22Rv1 (cell line): ENCODE data around the gene MMP24.

ENCODE experiments used
- ZFX ChIP-seq: fragments of 450-650 bp; IDR thresholded peaks from 2 replicates; pipeline ENCODE4 v1.6.1; 2017; ENCODE audit warnings: antibody characterized with exemption, borderline replicate concordance
- TF ChIP-seq, protein P1 (sequence below): fragments of 450-650 bp; IDR thresholded peaks from 2 replicates; pipeline ENCODE4 v1.5.1; 2017; ENCODE audit warnings: mild to moderate bottlenecking

DNA sequence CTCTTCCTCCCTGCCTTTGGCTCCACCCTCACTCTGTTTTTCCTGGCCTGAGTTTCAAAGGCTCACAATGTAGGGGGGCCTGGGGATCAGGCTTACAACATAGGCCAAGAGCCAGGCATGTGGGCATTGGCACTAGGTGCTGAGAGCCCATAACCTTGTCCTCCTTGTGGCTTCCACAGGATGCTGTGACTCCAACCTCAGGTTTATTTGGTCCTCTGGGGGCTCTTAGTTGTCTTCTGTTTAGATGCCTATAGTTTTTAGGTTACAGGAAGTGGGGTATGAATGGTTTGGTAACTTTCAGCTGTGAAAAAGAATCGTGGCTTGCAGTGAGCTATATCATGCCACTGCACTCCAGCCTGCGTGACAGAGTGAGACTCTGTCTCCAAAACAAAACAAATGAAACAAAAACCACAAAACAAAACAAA lies 25.6 kb downstream of the MMP24 start:
- TF ChIP-seq, protein P1, sequence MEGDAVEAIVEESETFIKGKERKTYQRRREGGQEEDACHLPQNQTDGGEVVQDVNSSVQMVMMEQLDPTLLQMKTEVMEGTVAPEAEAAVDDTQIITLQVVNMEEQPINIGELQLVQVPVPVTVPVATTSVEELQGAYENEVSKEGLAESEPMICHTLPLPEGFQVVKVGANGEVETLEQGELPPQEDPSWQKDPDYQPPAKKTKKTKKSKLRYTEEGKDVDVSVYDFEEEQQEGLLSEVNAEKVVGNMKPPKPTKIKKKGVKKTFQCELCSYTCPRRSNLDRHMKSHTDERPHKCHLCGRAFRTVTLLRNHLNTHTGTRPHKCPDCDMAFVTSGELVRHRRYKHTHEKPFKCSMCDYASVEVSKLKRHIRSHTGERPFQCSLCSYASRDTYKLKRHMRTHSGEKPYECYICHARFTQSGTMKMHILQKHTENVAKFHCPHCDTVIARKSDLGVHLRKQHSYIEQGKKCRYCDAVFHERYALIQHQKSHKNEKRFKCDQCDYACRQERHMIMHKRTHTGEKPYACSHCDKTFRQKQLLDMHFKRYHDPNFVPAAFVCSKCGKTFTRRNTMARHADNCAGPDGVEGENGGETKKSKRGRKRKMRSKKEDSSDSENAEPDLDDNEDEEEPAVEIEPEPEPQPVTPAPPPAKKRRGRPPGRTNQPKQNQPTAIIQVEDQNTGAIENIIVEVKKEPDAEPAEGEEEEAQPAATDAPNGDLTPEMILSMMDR, result no peak
- TF ChIP-seq ZFX, result no peak
